LNCaP clone FGC (cell line): ENCODE results near the gene BCAT1.
"Not testable (repeated sequence)": the region's sequence is repeated elsewhere in the genome, so short reads cannot be mapped to it uniquely, and the experiment has no call there.

Experiments
- DNase-seq: peaks from one replicate; pipeline ENCODE4 v3.0.0-alpha.2; 2011; ENCODE audit warnings: low read depth
- H3K4me3 ChIP-seq: 2 replicates; pipeline ENCODE4 v1.5.1; 2011; ENCODE audit warnings: mild to moderate bottlenecking, low read depth, low read length, control low read depth
- CTCF ChIP-seq: IDR thresholded peaks from 2 replicates; pipeline ENCODE4 v1.5.1; 2012; ENCODE audit warnings: mild to moderate bottlenecking; ENCODE audit not compliant: control insufficient read depth, insufficient read depth; ENCODE audit errors: extremely low read depth

Gene BCAT1

GRCh38 chr12:24856541-24856940 lies 92.4 kb downstream of the BCAT1 start:
- no peak for TF ChIP-seq CTCF
- DNase-seq = no peak
- H3K4me3 ChIP-seq = no peak overlapping the region

GRCh38 chr12:24854908-24855307 lies 94.0 kb downstream of the BCAT1 start:
- DNase-seq = no peak
- H3K4me3 ChIP-seq = no peak overlapping the region
- TF ChIP-seq CTCF = no peak

- no peak overlapping the region for H3K4me3 ChIP-seq
- no peak for DNase-seq
- TF ChIP-seq CTCF = no peak
These were observed 94.9 kb downstream of the BCAT1 start for GRCh38 chr12:24854017-24854416.

GRCh38 chr12:24853588-24853987 lies 95.3 kb downstream of the BCAT1 start:
- no peak for TF ChIP-seq CTCF
- no peak overlapping the region for H3K4me3 ChIP-seq
- no peak for DNase-seq

GRCh38 chr12:24853094-24853493 lies 95.8 kb downstream of the BCAT1 start:
- no peak for TF ChIP-seq CTCF
- H3K4me3 ChIP-seq = no peak overlapping the region
- DNase-seq = no peak

- no peak overlapping the region for H3K4me3 ChIP-seq
- peak; percentile 46 for TF ChIP-seq CTCF
- DNase-seq = no peak
These were observed 96.5 kb downstream of the BCAT1 start for GRCh38 chr12:24852420-24852819.

- DNase-seq, H3K4me3 ChIP-seq: not testable (repeated sequence)
These were observed 97.0 kb downstream of the BCAT1 start for GRCh38 chr12:24851883-24852282.

- no peak for DNase-seq
- no peak for TF ChIP-seq CTCF
These were observed 97.6 kb downstream of the BCAT1 start for GRCh38 chr12:24851341-24851740.

More at GRCh38 chr12:24851341-24851740, 97.6 kb downstream of the BCAT1 start:
- no peak overlapping the region for H3K4me3 ChIP-seq
